ENCODE data around the gene GABPB2. TPM values are rescaled to one million over a fixed set of nuclear protein-coding genes. Genes with fewer than 3 reads are reported as not detected.
A peak's percentile ranks its signal among the peaks of the same experiment; 100 is the strongest.

Gene GABPB2
- total RNA-seq, 1 experiment from 2014 or later, result 3.0 TPM

DNA sequence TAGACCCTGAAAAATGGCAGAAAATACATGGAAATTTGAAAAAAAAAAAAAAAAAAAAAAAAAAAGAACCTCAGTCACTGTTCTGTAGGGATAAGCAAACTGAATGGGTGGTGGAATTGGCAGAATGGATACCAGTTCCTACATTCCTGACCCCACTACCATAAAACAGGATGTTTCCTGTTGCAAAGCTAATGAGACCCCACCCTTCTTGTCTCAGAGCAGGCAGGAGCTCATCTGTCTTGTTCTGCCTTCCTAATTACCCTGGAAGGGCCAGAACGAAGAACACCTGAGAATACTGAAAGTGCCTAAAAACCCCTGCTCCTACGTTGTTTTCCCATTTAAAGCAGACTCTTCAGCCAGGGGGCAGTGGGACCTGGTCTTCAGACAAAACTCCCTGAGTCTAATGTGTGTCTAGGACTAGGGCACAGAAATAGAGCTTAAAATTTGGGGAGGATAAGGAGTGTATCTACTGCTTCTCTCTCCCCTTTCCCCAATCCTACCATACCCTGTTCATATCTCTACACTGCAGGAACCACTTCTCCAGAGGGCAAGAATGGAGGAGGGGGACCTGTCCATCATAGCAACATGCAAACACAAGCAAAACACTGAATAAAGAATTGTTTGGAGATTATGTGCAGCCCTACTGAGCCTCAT is 19.1 kb upstream of the GABPB2 start:
- DNase-seq, result no peak
- H3K36me3 ChIP-seq, result peaks cover 61% of the 10 kb centered on the region

DNA sequence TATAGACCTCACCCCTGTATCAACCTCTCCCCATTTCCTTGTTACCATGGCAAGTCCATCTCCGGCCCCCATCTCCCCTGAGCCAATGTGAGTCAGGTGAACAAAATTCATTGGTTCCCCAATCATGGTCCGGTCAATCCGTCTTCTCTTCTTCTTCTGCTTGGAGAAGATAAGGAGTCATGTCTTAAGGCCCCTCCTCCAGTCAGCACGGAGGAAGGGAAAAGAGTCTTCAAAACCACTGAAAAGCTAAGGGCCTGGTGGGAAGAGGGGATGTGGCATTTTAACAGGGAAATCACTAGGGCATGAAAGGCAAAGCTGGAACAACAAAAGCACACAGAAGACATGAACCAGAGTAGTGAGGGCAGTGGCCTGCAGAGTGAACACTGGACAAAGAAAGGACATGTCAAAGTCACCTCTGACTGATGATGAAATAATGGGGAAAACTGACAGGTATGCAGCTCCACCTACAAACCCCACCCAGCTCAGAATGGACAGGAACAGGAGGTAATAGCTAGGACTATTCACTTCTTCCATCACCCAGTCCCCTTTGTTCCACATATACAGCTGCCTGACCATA is 15.5 kb upstream of the GABPB2 start:
- Histone ChIP-seq H3K27me3 (no peaks in the 10 kb centered on the region), H3K36me3 (peaks cover 58% of the 10 kb centered on the region), H3K9me3 (replicated peaks) (no peaks in the 10 kb centered on the region), H3K4me3 (no peak overlapping the region), H3K4me1 (peaks cover 5% of the 10 kb centered on the region), H3K27ac (no peak overlapping the region)
- DNase-seq, result no peak

More for the DNA sequence above, 19.1 kb upstream of the GABPB2 start:
- Histone ChIP-seq H3K4me1 (no peaks in the 10 kb centered on the region), H3K4me3 (no peak overlapping the region), H3K9me3 (replicated peaks) (no peaks in the 10 kb centered on the region), H3K27ac (no peak overlapping the region), H3K27me3 (no peaks in the 10 kb centered on the region)

DNA sequence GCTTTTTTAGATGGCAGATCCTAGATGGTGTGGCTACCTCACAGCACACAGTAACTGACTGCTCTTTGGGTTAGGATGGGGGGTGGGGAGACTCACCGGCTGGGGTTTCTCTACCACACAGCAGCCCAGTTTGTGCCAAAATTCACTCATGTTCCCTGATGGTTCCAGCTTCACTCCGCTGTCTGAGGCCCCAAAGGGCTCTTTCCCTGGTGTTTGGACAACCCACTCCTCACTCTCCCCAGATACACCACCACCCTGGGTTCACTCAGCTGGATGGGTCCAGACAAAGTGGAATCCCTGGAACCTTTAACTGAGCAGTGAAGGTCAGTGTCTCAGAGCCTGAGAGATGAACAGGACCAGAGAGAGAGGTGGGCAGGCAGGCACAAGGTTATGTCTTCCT is 15.0 kb upstream of the GABPB2 start:
- peaks cover 54% of the 10 kb centered on the region for H3K36me3 ChIP-seq
- H3K4me1 ChIP-seq, result peaks cover 5% of the 10 kb centered on the region
- H3K27me3 ChIP-seq, result no peaks in the 10 kb centered on the region
- H3K4me3 ChIP-seq, result no peak overlapping the region
- H3K27ac ChIP-seq, result no peak overlapping the region
- no peaks in the 10 kb centered on the region for H3K9me3 ChIP-seq (replicated peaks)
- DNase-seq, result no peak

DNA sequence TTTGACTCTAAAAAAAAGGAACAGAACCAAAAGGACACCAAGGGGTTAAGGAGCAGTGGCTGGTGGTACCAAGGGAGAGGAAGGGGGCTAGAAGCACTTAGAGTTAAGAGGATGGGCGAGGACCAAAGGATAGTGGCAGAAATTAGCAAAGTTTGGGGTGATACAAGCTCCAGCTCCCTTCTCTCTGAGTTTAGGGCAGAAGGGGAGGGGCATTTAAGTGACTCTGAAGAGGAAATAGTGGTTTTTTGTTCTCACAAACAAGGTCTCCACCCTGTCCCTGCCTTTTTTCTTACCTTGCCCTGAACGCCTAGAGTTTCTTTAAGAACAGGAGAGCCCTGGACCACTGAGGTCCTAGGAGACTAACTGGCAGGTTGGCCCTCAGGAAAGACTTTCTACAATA is 14.4 kb upstream of the GABPB2 start:
- DNase-seq, result no peak
- H3K36me3 ChIP-seq, result peaks cover 50% of the 10 kb centered on the region
- H3K4me3 ChIP-seq, result no peak overlapping the region
- H3K27ac ChIP-seq, result no peak overlapping the region
- peaks cover 5% of the 10 kb centered on the region for H3K4me1 ChIP-seq
- no peaks in the 10 kb centered on the region for H3K27me3 ChIP-seq
- no peaks in the 10 kb centered on the region for H3K9me3 ChIP-seq (replicated peaks)

DNA sequence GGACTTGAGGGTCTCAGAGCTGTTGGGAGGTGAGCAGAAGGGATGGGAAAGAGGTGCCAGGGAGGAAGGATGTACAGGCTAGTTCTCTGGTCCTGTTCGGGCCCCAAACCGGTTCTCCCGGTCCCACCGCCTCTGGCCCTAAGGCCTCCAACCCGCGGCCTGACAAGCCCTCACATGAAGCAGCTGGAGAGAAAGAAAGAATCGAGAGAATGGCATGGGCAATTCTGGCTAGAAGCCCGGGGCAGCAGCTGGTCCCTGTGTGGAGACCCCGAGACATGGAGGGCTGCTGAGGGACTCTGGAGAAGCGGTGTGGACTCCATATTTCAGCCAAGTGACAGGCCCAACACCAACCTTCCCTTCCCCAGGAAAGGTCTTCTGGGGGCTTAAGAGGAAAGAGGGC is 11.9 kb upstream of the GABPB2 start:
- Histone ChIP-seq H3K4me3 (peak overlapping the region; percentile 71), H3K4me1 (peaks cover 5% of the 10 kb centered on the region), H3K9me3 (replicated peaks) (no peaks in the 10 kb centered on the region), H3K27ac (peak overlapping the region; percentile 74), H3K36me3 (peaks cover 28% of the 10 kb centered on the region), H3K27me3 (no peaks in the 10 kb centered on the region)
- peak; percentile 77 to 80 for DNase-seq

DNA sequence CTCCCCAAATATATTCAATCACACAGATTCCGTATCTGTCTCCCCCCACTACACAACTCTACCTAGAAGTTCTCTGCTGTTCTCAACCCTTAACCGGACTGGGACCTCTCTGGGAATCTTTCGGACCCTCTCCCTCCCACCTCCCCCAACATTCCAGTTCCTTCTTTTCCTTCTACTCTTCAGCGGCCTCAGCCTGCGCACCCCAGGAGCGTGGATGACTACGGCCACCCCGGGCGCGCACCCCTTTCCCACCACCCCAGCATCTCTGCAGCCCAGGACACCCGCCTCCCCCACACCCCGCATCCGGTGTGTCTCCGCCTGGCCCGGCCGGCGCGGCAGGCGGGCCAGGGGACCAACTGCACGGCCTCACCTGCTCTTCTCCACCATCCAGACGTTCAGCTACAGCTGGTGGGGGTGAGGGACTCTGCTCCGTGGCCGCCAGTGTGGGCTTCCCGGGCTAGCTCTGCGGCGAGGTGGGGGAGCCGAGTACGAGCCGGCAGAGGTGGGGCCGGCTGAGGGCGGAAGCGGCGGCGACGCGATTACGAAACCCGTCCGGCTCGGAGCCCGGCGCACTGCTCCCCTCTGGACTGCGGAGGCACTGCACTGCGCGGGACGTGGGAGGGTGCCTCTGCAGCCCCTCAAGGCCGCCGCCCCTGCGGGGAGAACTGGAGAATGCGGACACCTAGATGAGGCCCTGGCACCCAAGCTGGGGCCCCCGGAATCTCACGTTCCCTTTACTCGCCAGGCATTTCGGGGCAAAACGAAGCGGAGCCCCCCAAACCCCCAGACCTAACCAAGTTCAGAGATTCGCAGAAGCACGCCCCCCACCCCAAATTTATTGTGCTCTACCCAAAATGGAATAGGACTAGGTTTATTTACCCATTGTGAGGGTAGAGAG is 11.2 kb upstream of the GABPB2 start, which contains the start of gene CDC42SE1:
CDC42SE1 (minus strand) TSS at position 514 of the 898 bp plus-strand sequence. CDS start 3,892 bp downstream, outside the sequence.
- Histone ChIP-seq H3K27ac (peak within 1 kb of the TSS; percentile 74), H3K36me3 (peaks cover 22% of the 10 kb centered on the region)
- DNase-seq, result peak; percentile 89 to 90

DNA sequence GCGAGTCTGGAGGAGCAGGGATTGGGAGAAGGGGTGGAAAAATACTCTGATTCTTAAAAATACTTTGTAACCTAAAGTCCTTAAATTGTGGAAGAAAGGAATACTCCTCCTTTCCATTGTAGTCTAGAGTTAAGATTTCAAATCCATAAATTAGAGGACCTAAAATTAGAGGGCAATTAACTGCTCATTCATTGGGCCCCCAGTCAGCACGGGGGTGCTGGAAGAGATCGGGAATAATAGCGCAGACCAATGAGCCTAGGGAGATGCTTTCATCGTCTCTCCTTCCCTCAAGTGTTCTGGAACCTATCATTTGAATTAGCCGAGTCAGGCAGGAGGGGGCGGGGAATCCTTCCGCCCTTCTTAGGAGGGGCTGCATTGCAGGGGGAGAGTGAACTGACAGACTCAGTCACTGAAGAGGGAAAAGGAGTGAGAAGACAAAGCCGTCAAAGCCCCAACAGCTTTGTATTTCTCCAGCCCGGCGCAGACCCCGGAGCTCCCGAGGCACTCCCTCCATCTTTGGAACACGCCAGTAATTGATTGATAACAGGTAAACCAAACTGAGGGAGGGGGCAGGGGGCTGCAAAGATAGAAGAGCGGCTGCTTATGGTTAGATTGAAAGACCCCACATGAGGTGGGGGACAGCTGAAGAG is 10.4 kb upstream of the GABPB2 start, which contains the start of gene MLLT11:
MLLT11 (plus strand) TSS at position 391 of the 650 bp plus-strand sequence. CDS start 6,828 bp downstream, outside the sequence.
- H3K36me3 ChIP-seq, result peaks cover 15% of the 10 kb centered on the region
- peak; percentile 79 to 84 for DNase-seq
- H3K27me3 ChIP-seq, result no peaks in the 10 kb centered on the region
- H3K4me1 ChIP-seq, result peaks cover 5% of the 10 kb centered on the region
- no peaks in the 10 kb centered on the region for H3K9me3 ChIP-seq (replicated peaks)
- peak within 1 kb of the TSS; percentile 74 for H3K27ac ChIP-seq
- peak within 1 kb of the TSS; percentile 71 for H3K4me3 ChIP-seq

More for the DNA sequence above, 11.2 kb upstream of the GABPB2 start, which contains the start of gene CDC42SE1:
- Histone ChIP-seq H3K4me3 (peak within 1 kb of the TSS; percentile 71), H3K9me3 (replicated peaks) (no peaks in the 10 kb centered on the region), H3K27me3 (no peaks in the 10 kb centered on the region), H3K4me1 (peaks cover 5% of the 10 kb centered on the region)

DNA sequence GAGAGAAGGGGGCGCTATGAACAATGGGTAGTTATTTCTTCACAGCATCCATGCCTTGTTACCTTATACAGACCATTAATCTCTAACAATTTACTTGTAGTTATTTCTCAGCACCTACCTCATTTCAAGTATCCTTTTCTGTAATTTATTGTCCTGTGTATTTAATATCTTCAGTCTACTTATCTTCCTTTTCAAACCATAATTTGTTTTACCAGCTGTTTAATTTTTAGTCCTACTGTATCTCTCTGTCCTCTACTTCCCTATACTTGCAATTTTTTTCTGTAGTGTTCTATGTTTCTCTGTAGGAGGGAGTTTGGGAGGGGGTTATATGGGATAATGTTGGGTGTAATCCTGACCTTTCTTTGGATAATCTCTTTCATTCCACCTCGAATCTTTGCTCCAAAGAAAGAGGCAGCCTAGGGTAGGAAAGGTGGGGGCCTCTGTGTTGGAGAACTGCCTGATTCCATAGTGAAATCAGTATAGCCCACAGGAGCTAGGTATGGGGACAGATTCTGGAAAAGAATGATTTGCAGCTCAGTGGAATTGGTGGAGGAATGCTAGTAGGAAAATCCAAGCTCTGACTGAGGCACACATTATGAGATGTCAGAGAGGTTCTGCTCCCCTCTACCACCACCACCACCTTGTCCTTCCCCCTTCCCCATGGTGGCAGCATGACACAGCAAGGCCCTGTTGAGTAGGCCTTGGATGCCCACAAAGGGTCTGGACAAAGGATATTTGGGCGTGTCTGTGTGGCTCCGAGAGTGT is 9.7 kb upstream of the GABPB2 start:
- DNase-seq, result peak; percentile 31 to 40
- peaks cover 5% of the 10 kb centered on the region for H3K4me1 ChIP-seq
- H3K4me3 ChIP-seq, result peak overlapping the region; percentile 71
- no peaks in the 10 kb centered on the region for H3K9me3 ChIP-seq (replicated peaks)
- no peaks in the 10 kb centered on the region for H3K27me3 ChIP-seq
- peaks cover 7% of the 10 kb centered on the region for H3K36me3 ChIP-seq
- H3K27ac ChIP-seq, result peak overlapping the region; percentile 74

DNA sequence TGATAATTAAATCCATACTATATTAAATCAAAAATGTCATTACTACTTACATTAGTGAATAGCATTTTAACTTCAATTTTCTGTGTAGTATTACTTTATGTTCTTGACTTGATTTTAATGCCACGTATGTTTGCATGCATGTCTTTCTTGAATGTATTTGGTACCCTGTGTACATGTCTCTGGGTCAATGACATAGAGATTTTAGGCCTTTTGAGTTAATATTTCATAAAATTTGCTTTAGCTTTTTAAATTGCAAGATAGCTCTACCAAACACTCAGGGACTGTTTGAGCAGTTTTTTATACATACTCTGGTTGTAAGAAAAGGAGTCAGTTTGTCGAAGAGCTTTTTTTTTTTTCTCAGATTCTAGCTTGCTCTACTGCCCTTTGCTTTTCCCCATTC is 8.9 kb upstream of the GABPB2 start:
- Histone ChIP-seq H3K4me3 (peak overlapping the region; percentile 71), H3K27ac (peak overlapping the region; percentile 74; the same call in 1 of the 2 replicates), H3K9me3 (replicated peaks) (no peaks in the 10 kb centered on the region), H3K36me3 (peaks cover 3% of the 10 kb centered on the region; the same call in 1 of the 2 replicates), H3K27me3 (no peaks in the 10 kb centered on the region), H3K4me1 (peaks cover 5% of the 10 kb centered on the region)
- no peak for DNase-seq

DNA sequence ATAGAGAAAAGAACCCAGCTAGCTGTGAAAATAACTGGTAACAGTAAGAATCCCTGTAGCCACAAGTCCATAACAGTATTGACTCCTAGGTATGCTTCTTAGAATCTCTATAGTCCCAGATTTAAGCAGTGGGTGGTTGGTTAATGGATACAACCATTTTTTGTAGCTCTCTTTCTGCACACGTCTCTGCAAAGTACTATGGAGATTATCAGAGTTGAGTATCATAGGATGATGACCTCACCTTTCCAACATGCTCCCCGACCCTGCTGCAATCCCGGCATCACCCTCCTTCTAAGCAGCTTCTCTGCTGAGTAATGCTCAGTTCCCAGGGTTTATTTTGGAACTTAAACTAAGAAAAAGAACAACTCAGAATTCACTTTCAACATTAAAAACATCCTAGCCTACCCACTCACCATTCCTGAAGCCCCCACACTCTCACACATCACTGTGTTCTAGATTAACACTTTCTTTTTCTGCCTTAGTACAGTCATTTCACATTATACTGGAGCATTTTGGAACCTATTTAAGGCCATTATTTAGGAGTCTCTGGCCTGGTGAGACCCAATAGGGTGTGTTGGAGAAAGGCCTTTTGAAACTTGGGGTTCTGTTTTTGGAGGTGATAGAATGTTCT is 7.7 kb upstream of the GABPB2 start:
- Histone ChIP-seq H3K9me3 (replicated peaks) (no peaks in the 10 kb centered on the region), H3K4me3 (no peak overlapping the region), H3K27ac (no peak overlapping the region), H3K4me1 (peaks cover 4% of the 10 kb centered on the region), H3K36me3 (peaks cover 7% of the 10 kb centered on the region; the same call in 1 of the 2 replicates), H3K27me3 (no peaks in the 10 kb centered on the region)
- DNase-seq, result no peak

DNA sequence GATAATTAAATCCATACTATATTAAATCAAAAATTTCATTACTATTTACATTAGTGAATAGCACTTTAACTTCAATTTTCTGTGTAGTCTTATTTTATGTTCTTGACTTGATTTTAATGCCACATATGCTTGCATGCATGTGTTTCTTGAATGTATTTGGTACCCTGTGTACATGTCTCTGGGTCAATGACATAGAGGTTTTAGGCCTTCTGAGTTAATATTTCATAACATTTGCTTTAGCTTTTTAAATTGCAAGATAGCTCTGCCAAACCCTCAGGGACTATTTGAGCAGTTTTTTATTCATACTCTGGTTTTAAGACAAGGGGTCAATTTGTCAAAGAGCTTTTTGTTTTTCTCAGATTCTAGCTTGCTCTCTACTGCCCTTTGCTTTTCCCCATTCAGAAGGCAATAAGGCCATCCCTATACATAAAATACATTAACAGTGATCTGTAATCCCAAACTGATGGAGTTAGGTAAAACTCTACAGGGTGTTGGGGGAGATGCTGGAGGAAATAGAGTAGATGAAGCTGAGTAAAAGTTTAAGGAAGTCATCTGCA is 5.4 kb upstream of the GABPB2 start:
- Histone ChIP-seq H3K27me3 (no peaks in the 10 kb centered on the region), H3K27ac (no peak overlapping the region), H3K9me3 (replicated peaks) (no peaks in the 10 kb centered on the region), H3K36me3 (peaks cover 12% of the 10 kb centered on the region; the same call in 1 of the 2 replicates), H3K4me3 (no peak overlapping the region), H3K4me1 (no peaks in the 10 kb centered on the region)
- no peak for DNase-seq

DNA sequence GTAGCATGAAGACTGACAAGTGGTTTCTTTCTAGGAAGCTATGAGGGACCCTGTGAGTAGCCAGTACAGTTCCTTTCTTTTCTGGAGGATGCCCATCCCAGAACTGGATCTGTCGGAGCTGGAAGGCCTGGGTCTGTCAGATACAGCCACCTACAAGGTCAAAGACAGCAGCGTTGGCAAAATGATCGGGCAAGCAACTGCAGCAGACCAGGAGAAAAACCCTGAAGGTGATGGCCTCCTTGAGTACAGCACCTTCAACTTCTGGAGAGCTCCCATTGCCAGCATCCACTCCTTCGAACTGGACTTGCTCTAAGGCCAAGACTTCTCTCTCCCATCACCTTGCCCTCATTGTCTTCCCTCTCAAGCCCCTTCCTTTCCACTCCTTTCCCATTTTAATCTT is 3.4 kb upstream of the GABPB2 start:
- H3K36me3 ChIP-seq, result peaks cover 12% of the 10 kb centered on the region; the same call in 1 of the 2 replicates
- no peaks in the 10 kb centered on the region for H3K27me3 ChIP-seq
- H3K4me3 ChIP-seq, result no peak overlapping the region
- peaks cover 5% of the 10 kb centered on the region; the same call in 1 of the 2 replicates for H3K4me1 ChIP-seq
- no peak overlapping the region for H3K27ac ChIP-seq
- no peak for DNase-seq
- H3K9me3 ChIP-seq (replicated peaks), result no peaks in the 10 kb centered on the region

DNA sequence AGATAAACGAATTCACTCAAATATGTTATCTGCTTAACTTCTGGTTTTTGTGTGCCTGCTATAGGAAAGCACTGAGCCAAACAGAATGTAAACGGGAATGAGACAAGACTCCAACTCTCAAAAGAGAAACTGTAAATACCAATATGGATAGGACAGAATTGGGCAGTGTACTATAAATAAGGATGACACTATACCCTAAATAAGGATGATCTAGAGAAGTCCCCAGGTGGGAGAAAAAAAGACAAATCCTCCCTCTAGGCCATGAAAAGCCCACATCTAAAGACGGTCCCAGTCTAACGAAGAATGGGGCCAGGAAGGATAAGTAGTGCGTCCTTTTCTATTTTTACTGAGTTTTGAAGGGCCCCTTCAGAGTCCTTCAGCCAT is 1.5 kb upstream of the GABPB2 start:
- Histone ChIP-seq H3K27me3 (no peaks in the 10 kb centered on the region), H3K27ac (no peak overlapping the region), H3K36me3 (peaks cover 9% of the 10 kb centered on the region; the same call in 1 of the 2 replicates), H3K9me3 (replicated peaks) (no peaks in the 10 kb centered on the region), H3K4me1 (peaks cover 5% of the 10 kb centered on the region; the same call in 1 of the 2 replicates), H3K4me3 (no peak overlapping the region)
- no peak for DNase-seq

Data from SJCRH30 (cell line).